HuH-7 (cell line): ENCODE measurements around the gene PTGR3.
"Not testable (repeated sequence)": the region's sequence is repeated elsewhere in the genome, so short reads cannot be mapped to it uniquely, and the experiment has no call there.

ENCODE experiments used
- DNase-seq: peaks from one replicate; pipeline ENCODE4 v3.0.0; 2011; ENCODE audit warnings: low spot score

Gene PTGR3

GRCh38 chr18:75202696-75203365, 6.1 kb downstream of the PTGR3 start:
- DNase-seq, result no peak

- no peak for DNase-seq
These were observed 7.4 kb downstream of the PTGR3 start for GRCh38 chr18:75201282-75202270.

- DNase-seq, result no peak
These were observed 8.2 kb downstream of the PTGR3 start for GRCh38 chr18:75200605-75201280.

- DNase-seq, result no peak
These were observed 8.9 kb downstream of the PTGR3 start for GRCh38 chr18:75200071-75200470.

- no peak for DNase-seq
These were observed 9.6 kb downstream of the PTGR3 start for GRCh38 chr18:75199327-75199726.

GRCh38 chr18:75198036-75198435, 10.9 kb downstream of the PTGR3 start:
- DNase-seq, result no peak

GRCh38 chr18:75192899-75193298, 16.0 kb downstream of the PTGR3 start:
- no peak for DNase-seq

GRCh38 chr18:75189696-75190095, 19.2 kb downstream of the PTGR3 start:
- DNase-seq, result no peak

- DNase-seq, result not testable (repeated sequence)
These were observed 21.2 kb downstream of the PTGR3 start for GRCh38 chr18:75187702-75188101.

GRCh38 chr18:75185460-75185859, 23.5 kb downstream of the PTGR3 start:
- DNase-seq, result no peak

GRCh38 chr18:75183973-75184493, 24.9 kb downstream of the PTGR3 start:
- DNase-seq, result no peak

- DNase-seq, result no peak
These were observed 25.4 kb downstream of the PTGR3 start for GRCh38 chr18:75183524-75183923.

GRCh38 chr18:75179819-75180600, 28.9 kb downstream of the PTGR3 start:
- no peak for DNase-seq

- no peak for DNase-seq
These were observed 30.6 kb downstream of the PTGR3 start for GRCh38 chr18:75178376-75178775.

- DNase-seq, result no peak
These were observed 32.1 kb downstream of the PTGR3 start for GRCh38 chr18:75176849-75177248.

- DNase-seq, result no peak
These were observed 35.2 kb downstream of the PTGR3 start for GRCh38 chr18:75173738-75174137.

GRCh38 chr18:75173125-75173432, 35.9 kb downstream of the PTGR3 start:
- DNase-seq, result peak; percentile 52

- no peak for DNase-seq
These were observed 36.4 kb downstream of the PTGR3 start for GRCh38 chr18:75172299-75173124.

- no peak for DNase-seq
These were observed 38.0 kb downstream of the PTGR3 start for GRCh38 chr18:75170916-75171315.

- DNase-seq, result peak; percentile 15
These were observed 38.7 kb downstream of the PTGR3 start for GRCh38 chr18:75170022-75170789.
